NT2/D1 (cell line): Measurements from ENCODE around the gene TMEM129.

Source experiments
- SUZ12 ChIP-seq: IDR thresholded peaks from 2 replicates; pipeline ENCODE4 v1.6.1; 2011; ENCODE audit not compliant: insufficient read length, insufficient read depth; ENCODE audit errors: extremely low read depth
- YY1 ChIP-seq: IDR thresholded peaks from 2 replicates; pipeline ENCODE4 v1.6.1; 2011; ENCODE audit not compliant: insufficient read length, insufficient read depth
- ZNF274 ChIP-seq: IDR thresholded peaks from 2 replicates; pipeline ENCODE4 v1.6.1; 2011; ENCODE audit warnings: mild to moderate bottlenecking, low read depth, low read length

DNA sequence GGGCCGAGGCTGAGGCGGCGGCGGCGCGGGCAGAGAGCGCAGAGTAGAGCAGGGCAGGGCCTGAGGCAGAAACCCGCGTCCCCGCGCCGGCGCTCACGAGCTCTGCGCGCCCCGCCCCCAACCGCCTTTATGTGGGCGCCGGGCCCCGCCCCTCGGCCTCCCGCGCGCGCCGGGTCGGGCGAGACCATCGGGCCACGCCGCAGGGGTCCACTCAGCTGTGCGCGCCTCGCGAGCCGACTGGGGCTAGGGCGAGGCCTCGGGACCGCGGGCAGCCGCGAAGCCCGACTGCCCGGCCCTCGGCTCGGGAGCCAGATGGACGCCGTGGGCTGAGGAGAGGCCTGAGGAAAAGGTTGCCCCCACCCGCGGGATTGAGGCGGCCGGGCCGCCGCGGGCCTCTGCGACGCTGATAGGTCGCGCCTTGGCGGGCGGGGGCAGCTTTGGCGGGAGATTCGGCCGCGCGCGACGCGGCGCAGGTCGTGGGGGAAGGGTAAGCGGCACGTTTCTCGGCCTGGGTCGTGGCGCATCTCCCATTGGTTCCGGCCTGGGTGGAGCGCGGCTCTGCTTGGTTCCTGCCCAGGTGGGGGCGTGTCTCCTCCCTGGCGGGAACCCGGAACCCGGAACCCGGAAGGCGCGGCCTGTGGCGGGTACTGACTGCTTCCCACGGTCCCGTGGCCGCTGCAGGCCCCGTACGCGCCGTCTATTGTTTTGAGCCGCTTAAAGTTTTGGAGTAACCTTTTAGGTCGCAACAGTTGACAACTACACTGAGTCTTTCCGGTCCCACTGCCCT lies 8.7 kb downstream of the TMEM129 start, which contains the start of gene SLBP:
- TF ChIP-seq SUZ12 (no peak), ZNF274 (no peak), YY1 (no peak)
